Retinal pigment epithelial cell (primary cell): ENCODE measurements around the gene NKAIN2.
A peak's percentile ranks its signal among the peaks of the same experiment; 100 is the strongest.
"Not testable (repeated sequence)": the region's sequence is repeated elsewhere in the genome, so short reads cannot be mapped to it uniquely, and the experiment has no call there.

Source experiments
- DNase-seq: peaks from one replicate; pipeline ENCODE4 v3.0.0-alpha.2; 2010; ENCODE audit warnings: low read depth
- H3K4me3 ChIP-seq: 2 replicates; pipeline ENCODE4 v1.5.1; 2011; ENCODE audit warnings: mild to moderate bottlenecking, low read length, control low read depth, moderate library complexity
- TF ChIP-seq, protein P1 (sequence below): conservative IDR thresholded peaks from 2 replicates; pipeline ENCODE4 v1.5.1; 2011; ENCODE audit warnings: low read depth, low read length, control low read depth, inconsistent platforms

Gene NKAIN2

DNA sequence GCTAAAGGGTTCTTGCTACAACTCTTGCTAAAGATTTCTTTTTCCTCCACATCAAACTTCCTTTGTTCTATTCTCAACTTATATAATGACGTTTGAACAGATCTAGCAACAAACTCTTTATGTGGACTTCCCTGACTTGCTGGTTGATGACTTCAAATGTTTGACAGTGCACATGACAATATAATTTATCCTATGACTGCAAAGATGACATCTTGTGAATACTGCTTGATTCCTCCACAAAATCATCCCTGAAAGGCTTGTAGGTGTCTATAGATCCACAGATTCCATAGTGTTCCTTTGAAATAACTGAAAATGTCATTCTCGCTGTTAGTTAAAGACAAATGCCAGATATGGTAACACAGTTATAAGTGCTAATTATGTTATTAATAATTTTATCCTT is 478.9 kb downstream of the NKAIN2 start:
- no peak for DNase-seq
- TF ChIP-seq, protein P1, sequence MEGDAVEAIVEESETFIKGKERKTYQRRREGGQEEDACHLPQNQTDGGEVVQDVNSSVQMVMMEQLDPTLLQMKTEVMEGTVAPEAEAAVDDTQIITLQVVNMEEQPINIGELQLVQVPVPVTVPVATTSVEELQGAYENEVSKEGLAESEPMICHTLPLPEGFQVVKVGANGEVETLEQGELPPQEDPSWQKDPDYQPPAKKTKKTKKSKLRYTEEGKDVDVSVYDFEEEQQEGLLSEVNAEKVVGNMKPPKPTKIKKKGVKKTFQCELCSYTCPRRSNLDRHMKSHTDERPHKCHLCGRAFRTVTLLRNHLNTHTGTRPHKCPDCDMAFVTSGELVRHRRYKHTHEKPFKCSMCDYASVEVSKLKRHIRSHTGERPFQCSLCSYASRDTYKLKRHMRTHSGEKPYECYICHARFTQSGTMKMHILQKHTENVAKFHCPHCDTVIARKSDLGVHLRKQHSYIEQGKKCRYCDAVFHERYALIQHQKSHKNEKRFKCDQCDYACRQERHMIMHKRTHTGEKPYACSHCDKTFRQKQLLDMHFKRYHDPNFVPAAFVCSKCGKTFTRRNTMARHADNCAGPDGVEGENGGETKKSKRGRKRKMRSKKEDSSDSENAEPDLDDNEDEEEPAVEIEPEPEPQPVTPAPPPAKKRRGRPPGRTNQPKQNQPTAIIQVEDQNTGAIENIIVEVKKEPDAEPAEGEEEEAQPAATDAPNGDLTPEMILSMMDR = no peak
- no peak overlapping the region for H3K4me3 ChIP-seq

DNA sequence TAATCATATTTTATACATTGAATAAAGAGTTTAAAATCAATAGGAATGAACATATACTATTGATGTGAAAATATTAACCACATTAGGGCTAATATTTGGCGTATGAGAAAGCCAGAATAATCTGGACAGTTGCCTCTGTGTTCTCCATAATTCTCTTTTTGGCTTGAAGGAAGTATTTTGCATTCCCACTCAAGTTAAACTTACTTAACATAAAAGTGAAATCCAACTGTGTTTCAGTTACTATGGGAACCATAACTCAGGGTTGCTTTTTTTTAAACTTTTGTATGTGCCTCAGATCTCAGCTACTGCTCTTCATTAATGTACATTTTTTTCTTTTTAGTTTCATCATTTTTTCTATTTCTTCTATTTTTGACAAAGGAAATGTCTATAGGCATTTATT is 479.8 kb downstream of the NKAIN2 start:
- H3K4me3 ChIP-seq = no peak overlapping the region
- no peak for DNase-seq
- TF ChIP-seq, protein P1 = no peak

GRCh38 chr6:124285146-124285545 is 481.5 kb downstream of the NKAIN2 start:
- TF ChIP-seq, protein P1 = no peak
- no peak overlapping the region for H3K4me3 ChIP-seq
- no peak for DNase-seq

DNA sequence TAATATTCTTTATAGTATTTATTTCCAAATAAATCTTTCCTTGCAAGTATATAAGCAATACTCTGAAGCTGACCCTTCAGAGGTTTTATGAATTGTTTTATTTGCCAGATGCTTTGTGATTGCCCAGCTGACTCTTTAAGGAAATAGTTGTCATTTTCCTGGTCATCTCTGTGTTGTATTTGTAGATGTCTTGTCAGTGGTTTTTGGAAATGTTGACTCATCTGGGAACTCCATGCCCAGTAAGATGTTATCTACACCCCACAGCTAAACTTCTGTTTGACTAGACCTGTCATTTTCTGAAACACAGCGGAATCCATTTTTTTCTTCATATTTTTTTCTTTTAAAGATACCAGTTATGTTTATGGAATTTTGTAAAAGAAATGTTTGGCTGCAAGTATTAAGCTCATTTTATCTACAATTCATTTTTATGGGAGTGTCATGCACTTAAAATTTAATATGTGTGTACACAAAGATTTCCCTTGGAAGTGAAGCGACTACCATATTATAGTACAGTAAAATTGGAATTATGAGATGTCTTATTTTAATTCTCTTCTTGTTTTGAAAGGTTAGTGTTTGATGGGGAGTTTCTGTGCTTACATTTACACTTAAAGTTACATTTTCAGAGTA is 491.0 kb downstream of the NKAIN2 start:
- H3K4me3 ChIP-seq = no peak overlapping the region
- TF ChIP-seq, protein P1 = no peak
- DNase-seq = no peak

- no peak for DNase-seq
- TF ChIP-seq, protein P1 = no peak
- H3K4me3 ChIP-seq = no peak overlapping the region
Observed at GRCh38 chr6:124297507-124297906, 493.8 kb downstream of the NKAIN2 start.

GRCh38 chr6:124298730-124299129 is 495.1 kb downstream of the NKAIN2 start:
- H3K4me3 ChIP-seq = no peak overlapping the region
- TF ChIP-seq, protein P1 = no peak
- DNase-seq = peak; percentile 31

DNA sequence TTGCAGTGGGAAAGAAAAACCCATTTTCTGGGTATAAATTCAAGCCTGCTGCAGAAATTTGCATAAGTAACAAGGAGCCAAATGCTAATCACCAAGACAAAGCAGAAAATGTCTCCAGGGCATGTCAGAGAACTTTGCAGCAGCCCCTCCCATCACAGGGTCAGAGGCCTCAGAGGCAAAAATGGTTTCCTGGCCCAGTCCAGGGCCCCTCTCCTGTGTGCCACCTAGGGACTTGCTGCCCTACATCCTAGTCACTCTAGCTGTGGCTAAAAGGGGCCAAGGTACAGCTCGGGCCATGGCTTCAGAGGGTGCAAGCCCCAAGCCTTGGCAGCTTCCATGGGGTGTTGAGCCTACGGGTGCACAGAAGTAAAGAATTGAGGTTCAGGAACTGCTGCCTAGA is 497.2 kb downstream of the NKAIN2 start:
- not testable (repeated sequence) for H3K4me3 ChIP-seq, DNase-seq

GRCh38 chr6:124303971-124304370 is 500.3 kb downstream of the NKAIN2 start:
- DNase-seq = no peak
- no peak overlapping the region for H3K4me3 ChIP-seq
- TF ChIP-seq, protein P1 = no peak
